GM12878 (cell line): Measurements from ENCODE around the gene ZNF420. TPM values are rescaled to one million over a fixed set of nuclear protein-coding genes. Genes with fewer than 3 reads are reported as not detected.

ENCODE experiments used
- ATAC-seq: fragments of 200-7000 bp; cut with Tn5 transposase; 3 replicates; pipeline ENCODE4 v1.9.1; 2020; ENCODE audit warnings: mild to moderate bottlenecking, moderate library complexity
- Bru-seq: library from RNA; stranded (reverse); fragments of 400-500 nt; gene quantifications from one replicate; lab custom pipeline; 2021; lab: Mats Ljungman, UMichigan
- BruChase-seq, 2 experiments: library from RNA; stranded (reverse); fragments of 400-500 nt; gene quantifications; one replicate each; lab custom pipeline; 2021; lab: Mats Ljungman, UMichigan
- BruUV-seq: library from RNA; stranded (reverse); fragments of 400-500 nt; replicated peaks from 2 replicates; lab custom pipeline; 2021; lab: Mats Ljungman, UMichigan
- CTCF ChIA-PET: fragments of 300-600 bp; sonication (Branson Sonifier 250); formaldehyde crosslinking; extraction: SDS; loops from one replicate; lab custom pipeline; 2021; ENCODE audit warnings: inconsistent platforms; lab: Yijun Ruan, JAX
- POLR2A ChIA-PET: fragments of 350-600 bp; formaldehyde crosslinking; extraction: SDS; loops from one replicate; lab custom pipeline; 2021; ENCODE audit warnings: inconsistent platforms; lab: Charles Lee
- RAD21 ChIA-PET: fragments of 300-600 bp; sonication (Branson Sonifier 250); formaldehyde crosslinking; loops from one replicate; lab custom pipeline; 2023; ENCODE audit warnings: antibody characterized with exemption; ENCODE audit not compliant: unreplicated experiment; lab: Charles Lee
- SMC1A ChIA-PET: fragments of 300-600 bp; sonication (Branson Sonifier 250); formaldehyde crosslinking; loops from one replicate; lab custom pipeline; 2023; ENCODE audit not compliant: unreplicated experiment, uncharacterized antibody; lab: Charles Lee
- DNase-seq: peaks from one replicate; pipeline ENCODE4 v3.0.0-alpha.2; 2011; ENCODE audit warnings: low read depth, low spot score
- FAIRE-seq: peaks from 3 replicates; lab custom pipeline; 2011; peaks lifted over from hg19 to GRCh38; lab: Jason Lieb, UNC
- H2AFZ ChIP-seq: 2 replicates; pipeline ENCODE4 v1.6.0; 2011; ENCODE audit warnings: low read depth, low read length, control low read depth; ENCODE audit not compliant: control insufficient read depth
- H3K27ac ChIP-seq: 2 replicates; pipeline ENCODE4 v1.5.1; 2011; ENCODE audit warnings: control low read depth; ENCODE audit not compliant: control insufficient read depth, insufficient read depth
- H3K27me3 ChIP-seq, 2 experiments: replicated peaks in 1 of 2; 2 replicates each; pipeline versions ENCODE4 v1.6.0 to v1.6.1; 2011; ENCODE audit warnings: low read length in 1 of 2; ENCODE audit not compliant: control insufficient read depth in 2 of 2, insufficient read depth in 2 of 2
- H3K36me3 ChIP-seq, 2 experiments: 2 replicates each; pipeline ENCODE4 v1.5.1; 2011; ENCODE audit warnings: low read length in 1 of 2; ENCODE audit not compliant: control insufficient read depth in 2 of 2, insufficient read depth in 2 of 2
- H3K4me1 ChIP-seq: 2 replicates; pipeline ENCODE4 v1.6.1; 2011; ENCODE audit warnings: mild to moderate bottlenecking, low read length, moderate library complexity, mixed read lengths; ENCODE audit not compliant: control insufficient read depth, insufficient read depth
- H3K4me2 ChIP-seq: 2 replicates; pipeline ENCODE4 v1.6.0; 2011; ENCODE audit warnings: control low read depth; ENCODE audit not compliant: control insufficient read depth, insufficient read depth
- H3K4me3 ChIP-seq: fragments of 200-600 bp; sonication (generic); 2 replicates; pipeline ENCODE4 v1.5.1; 2016
- H3K79me2 ChIP-seq: 2 replicates; pipeline ENCODE4 v1.6.0; 2011; ENCODE audit warnings: low read length; ENCODE audit not compliant: control insufficient read depth, insufficient read depth
- H3K9ac ChIP-seq: 2 replicates; pipeline ENCODE4 v1.8.0; 2011; ENCODE audit warnings: low read length, control low read depth, mixed read lengths; ENCODE audit not compliant: control insufficient read depth, insufficient read depth
- H3K9me3 ChIP-seq: replicated peaks from 3 replicates; pipeline ENCODE4 v1.5.1; 2011; ENCODE audit warnings: mild to moderate bottlenecking, low read length; ENCODE audit not compliant: control insufficient read depth, insufficient read depth
- H4K20me1 ChIP-seq: 2 replicates; pipeline ENCODE4 v1.6.0; 2011; ENCODE audit not compliant: control insufficient read depth, insufficient read depth
- CBX5 ChIP-seq: sonication (generic); IDR thresholded peaks from 2 replicates; pipeline ENCODE4 v1.6.1; 2016; ENCODE audit warnings: low read depth, moderate library complexity, mild to moderate bottlenecking, inconsistent platforms
- CHD2 ChIP-seq: IDR thresholded peaks from 2 replicates; pipeline ENCODE4 v1.6.1; 2011; ENCODE audit warnings: low read depth, low read length, improper control_type of control experiment, borderline replicate concordance
- FOXM1 ChIP-seq: IDR thresholded peaks from 2 replicates; pipeline ENCODE4 v1.6.1; 2012; ENCODE audit warnings: low read depth, mild to moderate bottlenecking, inconsistent platforms, low read length, moderate library complexity
- LARP7 ChIP-seq: fragments of 450-650 bp; IDR thresholded peaks from 2 replicates; pipeline ENCODE4 v1.6.1; 2017; ENCODE audit warnings: mild to moderate bottlenecking
- NBN ChIP-seq: fragments of 450-650 bp; IDR thresholded peaks from 2 replicates; pipeline ENCODE4 v1.6.1; 2016
- PAX5 ChIP-seq: IDR thresholded peaks from 2 replicates; pipeline ENCODE4 v1.6.1; 2011; ENCODE audit warnings: low read depth, low read length, borderline replicate concordance
- POU2F2 ChIP-seq: IDR thresholded peaks from 3 replicates; pipeline ENCODE4 v1.6.1; 2011; ENCODE audit warnings: low read depth, mild to moderate bottlenecking, low read length, borderline replicate concordance
- RUNX3 ChIP-seq: IDR thresholded peaks from 2 replicates; pipeline ENCODE4 v1.6.1; 2012; ENCODE audit warnings: low read length, inconsistent platforms
- SMAD1 ChIP-seq: fragments of 450-650 bp; IDR thresholded peaks from 2 replicates; pipeline ENCODE4 v1.6.1; 2018; ENCODE audit warnings: mild to moderate bottlenecking, low read depth; ENCODE audit not compliant: partially characterized antibody
- SP1 ChIP-seq: IDR thresholded peaks from one replicate; pipeline ENCODE4 v1.6.1; 2011; ENCODE audit warnings: low read depth, low read length
- SPI1 ChIP-seq: IDR thresholded peaks from 2 replicates; pipeline ENCODE4 v1.6.1; 2011; ENCODE audit warnings: low read depth, mild to moderate bottlenecking, low read length, moderate library complexity, borderline replicate concordance; ENCODE audit not compliant: insufficient read depth
- TARDBP ChIP-seq: IDR thresholded peaks from 2 replicates; pipeline ENCODE4 v1.6.1; 2016; ENCODE audit warnings: borderline replicate concordance
- WGBS: methylation state at CpG from one replicate; pipeline ENCODE4 v1.1.6; 2016; ENCODE audit warnings: low lambda C conversion rate; ENCODE audit not compliant: insufficient replicate concordance, insufficient coverage; ENCODE audit errors: missing lambda C conversion rate; 5-methylcytosine and 5-hydroxymethylcytosine counted together
- in situ Hi-C: fragments of 300-500 bp; cut with MboI; formaldehyde crosslinking; loops from 9 replicates; pipeline ENCODE4 v1.14.3; 2018; ENCODE audit warnings: mixed read lengths
- intact Hi-C: fragments of 100-400 bp; cut with micrococcal nuclease; formaldehyde crosslinking; loops from one replicate; pipeline ENCODE4 v1.14.2; 2022; ENCODE audit not compliant: unreplicated experiment
- long read RNA-seq, 2 experiments: library from polyadenylated mRNA; unstranded; transcript quantifications; one replicate each; pipeline ENCODE4 v2.0.0, GENCODE V29; 2019 to 2020
- polyA minus RNA-seq, 3 experiments: library from RNA; depleted of rRNA, polyadenylated mRNA; stranded (reverse); fragments of >200 nt; gene quantifications; 2 replicates each; pipeline ENCODE4 v1.2.3, GENCODE V29; 2011
- polyA plus RNA-seq, 11 experiments: library from polyadenylated mRNA; depleted of rRNA in 4 of 11; unstranded in 6 of 11; stranded (reverse) in 5 of 11; fragments of >200 nt; fragmentation: Nextera tagmentation in 4 of 11; fragmentation: Illumina TruSeq in 1 of 11; extraction: Ambion mirVana in 4 of 11; extraction: Trizol in 1 of 11; gene quantifications; 1 replicate in 1 of 11; 2 replicates in 10 of 11; pipeline versions ENCODE4 v1.2.1 to v1.2.3, GENCODE V29; 2011 to 2016; ENCODE audit warnings: inconsistent platforms in 2 of 11, missing spikeins in 2 of 11, low read depth in 1 of 11
- total RNA-seq, 4 experiments: library from RNA; depleted of rRNA in 3 of 4; stranded (reverse); fragments of >200 nt in 3 of 4; fragmentation: Illumina TruSeq in 1 of 4; extraction: Trizol in 1 of 4; gene quantifications; 2 replicates each; pipeline versions ENCODE4 v1.2.1 to v1.2.3, GENCODE V29; 2013 to 2021
- TF ChIP-seq, protein P1 (sequence below): fragments of 450-650 bp; IDR thresholded peaks from 2 replicates; pipeline ENCODE4 v1.6.1; 2017; ENCODE audit warnings: low read depth, mild to moderate bottlenecking, moderate library complexity
- TF ChIP-seq, protein P2 (sequence below): fragments of 450-650 bp; IDR thresholded peaks from 2 replicates; pipeline ENCODE4 v1.6.1; 2018; ENCODE audit warnings: mild to moderate bottlenecking, low read depth, moderate library complexity; ENCODE audit not compliant: partially characterized antibody

The ZNF420 gene
- total RNA-seq (2013; cell fraction: nucleolus; rRNA removed): 19.7 and 20.3 TPM in 2 replicates
- total RNA-seq (2014; rRNA removed): 6.3 and 7.1 TPM in 2 replicates
- 8.0 and 8.6 TPM in 2 replicates for total RNA-seq (2014; rRNA removed; fragmentation: Illumina TruSeq; extraction: Trizol)
- 5.8 and 7.9 TPM in 2 replicates for total RNA-seq (2021)
- polyA plus RNA-seq (2011; ENCODE audit: low read depth): 5.0 TPM
- 6.4 and 13.8 TPM in 2 replicates for polyA plus RNA-seq (2011; rRNA removed)
- 2.1 and 4.0 TPM in 2 replicates for polyA plus RNA-seq (2011; cell fraction: cytosol; rRNA removed)
- polyA plus RNA-seq (2011; cell fraction: nucleus; rRNA removed): 5.5 and 6.7 TPM in 2 replicates
- 3.5 and 5.8 TPM in 2 replicates for polyA plus RNA-seq (2012)
- polyA plus RNA-seq (2014; fragmentation: Illumina TruSeq; extraction: Trizol): 4.8 and 4.9 TPM in 2 replicates
- polyA plus RNA-seq (2014; fragmentation: Nextera tagmentation; extraction: Ambion mirVana): 1 to 10 TPM; 6.4 to 7.8 TPM
- polyA plus RNA-seq (2014; rRNA removed): 3.7 and 4.5 TPM in 2 replicates
- polyA plus RNA-seq (2016; fragmentation: Nextera tagmentation; extraction: Ambion mirVana): 10 to 100 TPM; 10.6 to 11.4 TPM
- polyA minus RNA-seq (2011; rRNA and poly(A)+ RNA removed): 9.9 and 10.7 TPM in 2 replicates
- 3.6 and 4.5 TPM in 2 replicates for polyA minus RNA-seq (2011; cell fraction: cytosol; rRNA and poly(A)+ RNA removed)
- 6.2 and 7.5 TPM in 2 replicates for polyA minus RNA-seq (2011; cell fraction: nucleus; rRNA and poly(A)+ RNA removed)
- percentile 66 among the genes with signal in this experiment for Bru-seq, nascent RNA
- percentile 61 among the genes with signal in this experiment for BruChase-seq, experiment 1, labeled RNA remaining after a 6-hour chase
- BruChase-seq, experiment 2, labeled RNA remaining after a 2-hour chase: percentile 66 among the genes with signal in this experiment
- long read RNA-seq, experiment 1, partial matches to known transcripts: 0 of 2 reads
- long read RNA-seq, experiment 1, other reads (novel, unspliced or antisense): 0 of 2 reads
- long read RNA-seq, experiment 2, transcript ZNF420-202 (5 exons, 3,535 nt): major isoform, 32 of 56 reads
- long read RNA-seq, experiment 2, partial matches to known transcripts: 2 of 56 reads
- long read RNA-seq, experiment 2, other reads (novel, unspliced or antisense): 21 of 56 reads

DNA sequence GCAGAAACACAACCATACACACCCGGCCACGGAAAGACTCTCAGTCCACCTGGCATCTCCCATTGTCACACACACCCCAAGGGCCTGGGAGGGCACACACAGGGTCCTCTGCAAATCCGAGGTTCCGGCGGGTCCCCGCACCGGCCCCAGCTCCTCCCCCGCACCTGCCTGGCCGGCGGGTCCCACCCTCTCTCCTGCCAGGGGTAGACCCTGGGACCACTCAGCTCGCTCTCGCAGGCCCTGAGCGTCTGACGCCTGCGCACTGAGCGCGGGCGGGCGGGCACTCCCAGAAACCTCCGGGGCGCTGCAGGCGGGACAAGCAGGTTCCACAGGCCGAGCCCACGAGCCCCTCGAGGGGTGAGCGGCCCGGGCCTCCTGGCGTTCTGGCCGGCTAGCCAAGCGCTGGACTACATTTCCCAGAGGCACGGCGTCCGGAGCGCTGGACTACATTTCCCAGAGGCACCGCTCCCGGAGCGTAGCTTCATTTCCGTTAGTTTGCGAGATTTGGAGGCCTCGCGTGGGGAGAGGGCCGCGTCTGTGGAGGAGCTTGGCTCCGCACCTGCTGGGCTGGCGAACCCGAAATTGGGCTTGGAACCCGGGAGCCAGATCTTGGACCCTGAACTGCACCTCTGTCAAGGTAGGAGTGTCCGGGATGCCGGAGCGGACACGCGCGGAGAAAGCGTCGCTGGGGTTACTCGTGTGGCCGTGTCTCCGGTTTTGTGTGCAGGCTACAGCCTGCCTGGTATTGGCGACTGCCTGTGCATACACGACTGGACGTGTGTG, at the start of gene ZNF420:
Gene ZNF420, plus strand, starts transcription at position 500 of the 783 bp plus-strand sequence. CDS start 10,686 bp downstream, outside the sequence.
- FAIRE-seq (peak; percentile 74), ATAC-seq (peak; percentile 99), DNase-seq (peak; percentile 82)
- intact Hi-C loops (loop anchor here (5.0 kb wide), 2 partner anchors 94 to 139 kb away; partner anchors contain the start of genes ZNF383 and ZNF585A), in situ Hi-C loops (no loop called here)
- Histone ChIP-seq H3K4me1 (peaks cover 6% of the 10 kb centered on the region), H3K79me2 (peaks cover 12% of the 10 kb centered on the region), H2AFZ (peak within 1 kb of the TSS; percentile 99), H3K9ac (peak within 1 kb of the TSS; percentile 96), H3K27ac (peak within 1 kb of the TSS; percentile 83), H3K36me3 (no peaks in the 10 kb centered on the region), H3K4me2 (peak within 1 kb of the TSS; percentile 96), H3K4me3 (peak within 1 kb of the TSS; percentile 88), H3K9me3 (peaks cover 3% of the 10 kb centered on the region), H4K20me1 (no peaks in the 10 kb centered on the region), H3K27me3 (no peaks in the 10 kb centered on the region)
- under 1% methylated on average over 57 of the region's 61 CpGs for WGBS
- ChIA-PET CTCF (interaction anchor here (0.6 kb wide), 1 partner anchor 25 kb away, joined by 3 read pairs; no protein-coding TSS in a partner anchor), POLR2A (interaction anchor here (0.6 to 2.0 kb wide), 2 partner anchors 227 to 701 kb away, joined by 3 to 5 read pairs; partner anchors contain the start of genes ZNF345 and ZNF573), SMC1A (no interaction called here), RAD21 (interaction anchor here (1.1 to 1.3 kb wide), 3 partner anchors 227 to 950 kb away, joined by 3 to 4 read pairs (median 3); partner anchors contain the start of genes ZNF345, ZNF540 and ZNF571)
- no TSS peak for BruUV-seq
- TF ChIP-seq, protein P1, sequence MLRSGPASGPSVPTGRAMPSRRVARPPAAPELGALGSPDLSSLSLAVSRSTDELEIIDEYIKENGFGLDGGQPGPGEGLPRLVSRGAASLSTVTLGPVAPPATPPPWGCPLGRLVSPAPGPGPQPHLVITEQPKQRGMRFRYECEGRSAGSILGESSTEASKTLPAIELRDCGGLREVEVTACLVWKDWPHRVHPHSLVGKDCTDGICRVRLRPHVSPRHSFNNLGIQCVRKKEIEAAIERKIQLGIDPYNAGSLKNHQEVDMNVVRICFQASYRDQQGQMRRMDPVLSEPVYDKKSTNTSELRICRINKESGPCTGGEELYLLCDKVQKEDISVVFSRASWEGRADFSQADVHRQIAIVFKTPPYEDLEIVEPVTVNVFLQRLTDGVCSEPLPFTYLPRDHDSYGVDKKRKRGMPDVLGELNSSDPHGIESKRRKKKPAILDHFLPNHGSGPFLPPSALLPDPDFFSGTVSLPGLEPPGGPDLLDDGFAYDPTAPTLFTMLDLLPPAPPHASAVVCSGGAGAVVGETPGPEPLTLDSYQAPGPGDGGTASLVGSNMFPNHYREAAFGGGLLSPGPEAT: no peak
- TF ChIP-seq PAX5 (peak; percentile 83), FOXM1 (no peak), NBN (no peak; the same call in 1 of the 2 replicates), RUNX3 (no peak), TARDBP (peak; percentile 87; the same call in 1 of the 2 replicates), SPI1 (no peak), SP1 (no peak), SMAD1 (peak; percentile 56), CBX5 (peak; percentile 88), LARP7 (peak; percentile 56; the same call in 1 of the 2 replicates), POU2F2 (no peak; the same call in 2 of the 3 replicates), CHD2 (peak; percentile 99)
- TF ChIP-seq, protein P2, sequence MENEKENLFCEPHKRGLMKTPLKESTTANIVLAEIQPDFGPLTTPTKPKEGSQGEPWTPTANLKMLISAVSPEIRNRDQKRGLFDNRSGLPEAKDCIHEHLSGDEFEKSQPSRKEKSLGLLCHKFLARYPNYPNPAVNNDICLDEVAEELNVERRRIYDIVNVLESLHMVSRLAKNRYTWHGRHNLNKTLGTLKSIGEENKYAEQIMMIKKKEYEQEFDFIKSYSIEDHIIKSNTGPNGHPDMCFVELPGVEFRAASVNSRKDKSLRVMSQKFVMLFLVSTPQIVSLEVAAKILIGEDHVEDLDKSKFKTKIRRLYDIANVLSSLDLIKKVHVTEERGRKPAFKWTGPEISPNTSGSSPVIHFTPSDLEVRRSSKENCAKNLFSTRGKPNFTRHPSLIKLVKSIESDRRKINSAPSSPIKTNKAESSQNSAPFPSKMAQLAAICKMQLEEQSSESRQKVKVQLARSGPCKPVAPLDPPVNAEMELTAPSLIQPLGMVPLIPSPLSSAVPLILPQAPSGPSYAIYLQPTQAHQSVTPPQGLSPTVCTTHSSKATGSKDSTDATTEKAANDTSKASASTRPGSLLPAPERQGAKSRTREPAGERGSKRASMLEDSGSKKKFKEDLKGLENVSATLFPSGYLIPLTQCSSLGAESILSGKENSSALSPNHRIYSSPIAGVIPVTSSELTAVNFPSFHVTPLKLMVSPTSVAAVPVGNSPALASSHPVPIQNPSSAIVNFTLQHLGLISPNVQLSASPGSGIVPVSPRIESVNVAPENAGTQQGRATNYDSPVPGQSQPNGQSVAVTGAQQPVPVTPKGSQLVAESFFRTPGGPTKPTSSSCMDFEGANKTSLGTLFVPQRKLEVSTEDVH: no peak
